GM12874 (cell line): Measurements from ENCODE around the gene ATP6AP1.

Experiments
- CTCF ChIP-seq: IDR thresholded peaks from 2 replicates; pipeline ENCODE4 v1.5.1; 2011; ENCODE audit warnings: low read depth, mild to moderate bottlenecking, control low read depth, low read length, moderate library complexity; ENCODE audit not compliant: insufficient read depth

Gene ATP6AP1

GRCh38 chrX:154428176-154429171, at the start of gene ATP6AP1:
Gene ATP6AP1, plus strand, starts transcription at chrX:154428677. Its CDS starts 16 bp downstream, at chrX:154428693.
- no peak for TF ChIP-seq CTCF

- TF ChIP-seq CTCF: no peak
Observed at GRCh38 chrX:154378799-154379568, 49.5 kb upstream of the ATP6AP1 start, which contains the start of gene EMD. Gene EMD, plus strand, starts transcription at chrX:154379295. Its CDS starts 190 bp downstream, at chrX:154379485.

- TF ChIP-seq CTCF: no peak
Observed at GRCh38 chrX:154379569-154379951, 48.9 kb upstream of the ATP6AP1 start.

GRCh38 chrX:154380153-154380552, 48.3 kb upstream of the ATP6AP1 start:
- no peak for TF ChIP-seq CTCF

- no peak for TF ChIP-seq CTCF
Observed at GRCh38 chrX:154380787-154381186, 47.7 kb upstream of the ATP6AP1 start.

- no peak for TF ChIP-seq CTCF
Observed at GRCh38 chrX:154381271-154381670, 47.2 kb upstream of the ATP6AP1 start.

GRCh38 chrX:154382483-154383069, 45.9 kb upstream of the ATP6AP1 start:
- TF ChIP-seq CTCF: no peak
